ENCODE data around the gene KLHL29.

Gene KLHL29

DNA sequence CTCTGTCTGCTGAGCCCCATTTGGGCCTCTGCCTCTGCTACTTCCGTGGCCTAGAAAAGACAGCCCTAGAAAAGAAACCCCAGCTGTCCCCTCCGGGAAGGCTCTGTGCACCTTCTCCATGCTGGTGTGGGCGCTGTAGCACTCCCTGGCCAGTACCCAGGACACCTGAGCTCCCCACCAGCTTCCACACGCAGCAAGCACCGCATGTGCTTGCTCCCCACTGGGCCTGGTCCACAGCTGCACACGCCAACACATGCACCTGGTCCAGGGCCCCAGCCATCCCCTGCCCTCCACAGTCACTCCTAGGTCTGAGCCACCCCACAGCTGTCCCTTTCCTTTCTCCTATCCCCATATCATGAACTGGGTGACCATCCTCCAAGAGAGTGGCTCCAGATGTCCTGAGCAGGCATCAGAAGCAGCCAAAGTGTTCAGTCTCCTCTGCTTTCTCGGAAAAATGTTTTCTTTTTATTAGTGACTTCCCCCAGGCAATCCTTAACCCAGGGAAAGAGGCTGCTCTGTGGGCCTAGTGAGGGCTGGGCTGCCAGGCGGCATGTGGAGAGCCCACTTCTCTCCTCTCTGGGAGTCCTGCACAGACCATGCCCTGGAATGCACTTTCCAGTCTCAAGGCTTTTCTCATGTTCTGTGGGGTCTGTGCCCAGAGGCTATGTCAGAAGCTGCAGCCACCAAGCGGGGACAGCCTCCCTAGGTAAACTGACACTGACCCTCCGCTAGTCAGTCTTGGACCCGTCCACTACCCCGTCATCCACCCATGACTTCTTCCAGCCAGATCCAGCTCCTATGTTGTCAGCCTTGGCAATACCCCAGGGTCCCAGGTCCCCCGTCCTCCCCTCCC, 133.7 kb downstream of the KLHL29 start:
- no peak for DNase-seq

DNA sequence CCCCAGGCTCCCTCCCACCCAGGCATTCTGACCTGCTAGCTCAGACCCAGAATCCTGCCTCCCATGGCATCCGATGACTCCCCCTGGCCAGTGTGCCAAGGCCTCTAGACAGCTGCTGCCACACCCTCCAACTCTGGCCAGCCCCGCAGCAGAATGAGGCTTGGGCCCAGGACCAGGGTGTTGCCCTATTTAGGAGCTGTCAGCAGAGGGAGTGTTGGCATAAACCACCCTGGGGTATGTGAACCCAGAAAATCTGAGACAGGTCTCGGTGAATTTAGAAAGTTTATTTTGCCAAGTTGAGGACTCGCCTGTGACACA, 134.3 kb downstream of the KLHL29 start:
- DNase-seq: no peak

DNA sequence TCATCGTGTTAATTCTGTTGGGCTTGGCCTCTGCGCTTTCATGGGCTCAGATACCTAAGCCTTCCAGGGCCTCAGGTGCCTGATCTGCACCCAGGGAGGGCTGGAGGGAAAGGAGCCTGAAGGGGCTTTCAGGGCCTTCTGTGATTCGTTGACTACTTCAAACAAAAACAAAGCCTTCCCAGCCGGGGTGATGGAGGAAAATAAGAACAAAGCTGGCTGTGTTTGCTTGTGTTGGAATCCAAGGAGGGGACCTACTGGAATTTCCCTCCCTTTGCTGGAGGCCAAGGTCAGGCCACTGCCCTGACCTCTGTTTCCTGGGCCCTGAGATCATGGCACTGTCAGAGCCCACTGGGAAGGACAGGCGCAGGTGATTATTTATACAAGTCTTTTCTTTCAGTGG, 135.3 kb downstream of the KLHL29 start:
- no peak for DNase-seq

DNA sequence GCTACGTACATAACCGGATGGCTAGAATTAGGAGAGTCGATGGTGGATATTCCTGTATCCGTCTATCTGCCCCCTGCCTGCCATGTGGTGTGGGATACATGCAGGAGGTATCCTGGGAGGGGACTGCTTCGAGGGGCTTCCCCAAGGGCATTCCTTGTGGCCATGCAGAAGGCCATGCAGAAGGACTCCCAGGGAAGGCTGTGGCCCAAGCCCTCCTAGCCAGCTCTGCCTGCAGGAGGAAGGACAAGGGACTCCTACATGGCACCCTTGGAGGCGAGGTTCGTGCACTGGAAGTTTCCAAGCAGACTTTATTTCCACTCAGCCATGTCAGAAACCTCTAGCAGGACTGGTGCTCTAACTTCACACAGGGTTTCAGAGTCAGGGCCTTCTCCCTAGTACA, 136.1 kb downstream of the KLHL29 start:
- no peak for DNase-seq

DNA sequence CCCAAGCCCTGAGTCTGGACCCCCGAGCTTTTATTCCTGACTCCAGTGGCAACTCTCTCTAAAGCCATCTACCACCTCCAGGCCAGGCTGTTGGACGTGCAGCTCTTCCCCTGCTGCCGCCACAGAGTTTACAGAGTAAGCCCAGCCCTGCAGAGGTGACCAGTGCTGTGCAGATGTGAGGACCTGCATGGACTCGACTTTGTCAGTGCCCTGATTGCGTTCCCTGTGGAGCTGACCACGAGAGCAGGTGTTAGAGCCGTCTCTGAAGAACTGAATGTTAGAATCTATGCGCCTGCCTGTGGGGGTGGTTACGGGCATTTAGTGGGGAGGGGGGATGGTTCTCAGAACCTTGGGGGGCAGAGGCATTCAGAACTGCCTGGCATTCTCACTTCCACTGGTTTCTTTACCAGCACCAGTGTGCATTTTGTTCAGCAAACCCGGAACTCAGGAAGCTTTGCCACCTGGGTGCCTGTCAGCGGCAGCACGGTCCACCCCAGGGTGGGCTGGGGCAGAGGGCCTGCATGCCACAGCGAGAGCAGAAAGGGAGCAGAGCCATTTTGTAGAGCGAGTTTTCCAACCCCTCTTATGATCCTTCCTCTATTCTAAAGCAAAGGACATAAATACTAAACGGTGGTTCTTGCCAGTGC, 137.9 kb downstream of the KLHL29 start:
- DNase-seq: no peak

DNA sequence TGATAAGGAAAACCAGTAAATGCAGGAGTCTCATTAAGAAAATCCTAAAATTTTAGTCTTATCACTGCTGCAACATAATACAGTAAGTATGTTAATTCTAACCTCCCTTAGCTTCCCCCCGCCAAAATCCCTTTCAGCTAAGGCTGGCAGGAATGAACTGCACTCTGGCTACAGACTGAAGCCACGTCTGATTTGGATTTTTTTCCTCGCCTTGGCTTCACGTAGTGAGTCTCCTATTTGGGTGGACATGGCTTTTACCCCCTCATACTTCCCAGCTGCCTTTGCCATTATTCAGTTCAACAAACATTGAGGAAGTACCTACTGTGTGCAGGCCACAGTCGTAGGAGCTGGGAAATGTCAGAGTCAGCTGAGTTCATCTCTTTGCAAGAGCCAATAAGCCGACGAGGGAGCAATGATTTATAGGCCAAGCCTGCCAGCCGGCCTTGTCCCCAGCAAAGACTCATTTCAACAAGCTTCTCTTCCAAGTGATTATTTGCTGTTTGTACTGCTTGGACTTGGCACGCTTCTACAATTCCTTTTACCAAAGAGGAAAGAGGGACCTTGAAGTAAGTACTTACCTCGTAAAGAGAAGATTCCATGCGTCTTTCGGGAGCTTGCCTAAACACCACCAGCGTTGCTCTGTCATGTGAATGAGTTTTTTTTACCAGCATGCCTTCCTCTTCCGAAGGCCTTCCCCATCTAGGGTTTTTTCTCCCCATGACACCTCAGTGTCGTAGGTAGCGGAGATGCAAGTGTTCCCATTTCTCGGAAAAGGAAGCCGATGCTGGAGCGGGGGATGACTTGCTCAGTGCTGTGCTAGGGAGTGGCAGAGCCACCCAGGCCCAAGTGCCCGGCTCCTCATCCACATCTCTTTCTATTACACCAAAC, 138.6 kb downstream of the KLHL29 start:
- no peak for DNase-seq

DNA sequence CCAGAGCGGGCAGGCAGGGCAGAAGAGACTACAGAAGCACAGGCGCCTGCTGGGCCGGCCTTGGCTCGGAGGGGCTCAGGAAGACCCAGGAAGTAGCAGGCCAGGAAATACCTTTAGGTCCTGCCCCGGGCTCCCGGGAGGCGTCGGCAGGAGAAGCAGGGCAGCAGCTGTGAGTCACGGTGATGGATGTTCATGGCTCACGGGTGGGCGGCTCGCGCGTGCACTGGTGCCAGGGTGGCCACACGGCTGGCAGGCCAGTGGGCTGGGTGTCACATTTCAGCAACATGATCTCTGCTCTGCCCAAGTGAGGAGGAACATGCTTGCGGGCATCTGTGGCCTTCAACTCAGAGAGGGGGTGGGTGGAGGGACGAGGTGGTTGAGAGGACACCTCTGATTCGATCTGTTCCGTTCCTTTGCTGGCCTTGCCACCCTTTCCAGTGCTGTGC, 139.3 kb downstream of the KLHL29 start:
- no peak for DNase-seq

DNA sequence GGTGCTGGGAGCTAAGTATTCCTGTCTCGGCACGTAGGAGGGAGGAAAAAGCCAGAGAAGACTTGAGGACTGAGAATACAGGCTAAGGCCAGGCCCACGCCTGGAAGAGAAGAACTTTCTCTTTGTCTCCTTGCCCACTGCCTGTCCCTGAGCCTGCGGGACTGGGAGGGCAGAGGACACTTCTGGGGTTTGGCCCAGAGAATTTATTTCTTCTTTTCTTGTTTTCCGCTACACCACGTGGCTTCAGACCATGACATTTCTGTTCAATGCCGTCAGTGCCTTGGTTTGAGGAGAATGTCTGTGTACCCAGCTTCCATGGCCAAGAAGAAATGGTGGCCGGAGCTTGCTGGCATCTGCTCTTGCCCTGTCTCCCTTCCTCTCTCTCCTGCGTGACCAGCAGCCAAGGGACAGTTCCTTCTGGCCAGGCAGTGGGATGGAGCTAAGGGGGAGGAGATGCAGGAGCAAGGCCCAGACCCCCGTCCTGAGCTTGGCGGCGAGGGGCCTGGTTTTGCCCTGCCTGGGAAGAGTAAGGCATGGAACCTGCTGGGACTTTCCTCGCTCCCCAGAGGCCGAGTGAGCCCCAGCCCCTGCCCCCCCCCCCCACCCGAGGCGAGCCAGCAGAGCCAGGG, 140.3 kb downstream of the KLHL29 start:
- DNase-seq: no peak

DNA sequence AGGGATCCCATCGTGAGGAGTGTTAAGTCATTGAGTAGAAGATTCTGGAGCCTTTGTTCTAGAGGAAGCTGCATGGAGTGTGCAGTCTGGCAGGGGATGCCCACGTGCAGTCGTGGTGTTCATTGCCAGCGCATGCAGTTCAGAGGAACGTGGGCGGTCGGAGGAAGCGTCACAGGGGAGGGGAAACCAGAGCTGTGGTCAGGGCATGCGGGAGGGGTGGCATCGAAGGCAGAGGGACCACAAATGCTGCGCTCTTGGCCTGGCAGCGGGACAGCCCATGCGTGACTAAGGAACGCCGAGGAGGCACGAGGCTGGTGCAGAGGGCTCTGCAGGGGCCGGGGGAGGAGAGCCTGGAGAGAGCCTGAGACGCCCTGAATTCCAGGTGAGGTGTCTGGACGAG, 141.1 kb downstream of the KLHL29 start:
- peak; percentile 8 to 46 for DNase-seq

DNA sequence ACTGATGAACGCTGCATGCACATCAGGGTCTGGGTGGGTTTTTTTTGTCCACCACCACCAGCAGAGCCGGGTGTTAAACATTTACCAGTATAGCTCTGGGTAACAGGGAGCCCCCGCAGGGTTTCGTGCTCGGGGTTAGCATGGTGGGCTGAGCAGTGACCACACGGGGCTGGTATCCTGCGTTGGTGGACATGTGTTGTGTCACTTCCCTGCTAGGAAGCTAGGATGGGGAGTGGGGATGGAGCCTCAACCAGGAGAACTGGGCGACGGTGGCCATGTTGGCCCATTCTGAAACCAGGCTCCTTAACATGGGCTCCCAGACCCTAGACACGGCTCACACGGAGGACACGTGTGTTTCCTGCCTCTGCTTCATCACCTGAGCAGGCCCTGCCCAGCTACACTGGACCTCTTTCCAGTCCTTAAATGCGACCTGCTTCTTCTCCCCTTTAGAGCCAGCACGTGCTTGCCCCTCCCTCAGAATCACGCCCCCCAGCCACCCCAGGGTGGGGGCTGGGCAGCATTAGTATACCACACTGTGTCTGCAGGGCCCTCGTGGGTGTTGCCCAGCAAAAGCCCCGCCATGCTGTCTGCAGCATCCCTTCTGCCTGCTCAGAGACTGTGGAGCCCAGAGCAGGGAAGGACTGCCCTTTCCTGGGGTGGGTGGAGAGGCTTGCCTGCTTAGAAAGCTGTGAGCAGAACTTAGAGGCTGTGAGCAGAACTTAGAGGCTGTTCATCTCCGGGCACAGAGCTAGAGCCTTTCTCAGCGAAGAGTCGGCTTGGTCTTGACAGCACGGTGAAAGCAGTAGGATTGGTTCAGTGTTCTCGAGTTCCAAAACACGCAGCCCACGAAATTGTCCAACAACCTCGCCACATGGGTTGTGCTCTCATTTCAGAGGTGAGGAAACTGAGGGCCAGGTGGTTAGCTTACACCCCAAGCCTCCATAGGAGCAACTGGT, 142.1 kb downstream of the KLHL29 start:
- DNase-seq: no peak

DNA sequence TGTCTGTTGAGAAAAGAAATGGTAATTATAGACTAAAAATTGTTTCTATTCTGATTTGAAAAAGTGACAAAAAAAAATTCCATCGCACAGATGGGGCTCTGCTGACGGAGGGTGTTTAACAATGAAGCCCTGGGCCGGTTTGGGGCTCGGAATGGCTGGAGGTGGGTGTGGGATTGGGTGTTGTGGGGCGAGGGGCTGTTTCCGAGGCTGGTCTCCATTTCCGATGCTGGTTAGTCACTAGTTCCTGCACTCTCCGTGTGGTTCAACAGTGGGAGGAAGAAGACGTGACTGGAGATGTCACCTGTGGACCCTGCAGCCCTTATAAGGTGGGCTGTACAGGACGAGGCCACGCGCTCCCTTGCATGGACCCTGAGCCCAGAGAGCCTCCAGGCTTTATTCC, 143.2 kb downstream of the KLHL29 start:
- DNase-seq: no peak

DNA sequence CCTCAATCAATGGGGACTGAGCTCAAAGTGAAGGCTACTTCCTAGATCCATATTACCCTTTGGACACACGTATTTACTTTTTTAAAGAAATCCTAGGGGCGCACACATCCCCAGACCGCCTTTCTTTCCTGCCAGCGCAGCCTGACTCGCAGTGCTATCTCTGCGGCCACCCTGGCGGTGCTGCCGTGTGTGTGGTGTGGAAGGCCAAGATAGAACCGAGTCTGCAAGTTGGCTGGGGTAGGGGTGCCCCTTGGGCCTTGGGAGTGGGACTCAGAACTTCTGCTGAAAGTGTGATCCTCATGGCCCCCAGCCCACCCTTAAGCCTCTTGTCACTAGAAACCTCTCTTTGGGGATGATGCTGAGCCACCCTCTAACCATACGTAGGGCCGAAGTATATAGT, 143.7 kb downstream of the KLHL29 start:
- no peak for DNase-seq

DNA sequence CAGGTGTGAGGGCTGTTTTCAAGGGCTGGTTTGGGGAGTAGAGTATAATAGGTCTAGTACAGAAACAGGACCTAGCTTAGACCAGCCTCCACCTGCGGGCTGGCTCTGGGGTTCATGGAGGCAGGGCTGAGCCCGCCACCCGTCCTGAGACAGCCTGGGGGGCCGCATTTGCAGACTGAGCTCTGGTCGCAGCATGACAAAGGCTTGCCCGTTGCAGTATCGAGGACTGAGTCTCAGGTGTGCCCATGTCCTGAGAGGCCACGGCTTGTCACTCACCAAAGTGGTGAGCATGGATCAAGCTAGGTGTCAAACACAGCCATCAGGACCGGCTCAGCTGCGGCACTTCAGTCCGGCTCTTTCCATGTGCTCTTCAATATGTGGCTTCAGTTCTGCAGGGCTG, 144.7 kb downstream of the KLHL29 start:
- DNase-seq: no peak

DNA sequence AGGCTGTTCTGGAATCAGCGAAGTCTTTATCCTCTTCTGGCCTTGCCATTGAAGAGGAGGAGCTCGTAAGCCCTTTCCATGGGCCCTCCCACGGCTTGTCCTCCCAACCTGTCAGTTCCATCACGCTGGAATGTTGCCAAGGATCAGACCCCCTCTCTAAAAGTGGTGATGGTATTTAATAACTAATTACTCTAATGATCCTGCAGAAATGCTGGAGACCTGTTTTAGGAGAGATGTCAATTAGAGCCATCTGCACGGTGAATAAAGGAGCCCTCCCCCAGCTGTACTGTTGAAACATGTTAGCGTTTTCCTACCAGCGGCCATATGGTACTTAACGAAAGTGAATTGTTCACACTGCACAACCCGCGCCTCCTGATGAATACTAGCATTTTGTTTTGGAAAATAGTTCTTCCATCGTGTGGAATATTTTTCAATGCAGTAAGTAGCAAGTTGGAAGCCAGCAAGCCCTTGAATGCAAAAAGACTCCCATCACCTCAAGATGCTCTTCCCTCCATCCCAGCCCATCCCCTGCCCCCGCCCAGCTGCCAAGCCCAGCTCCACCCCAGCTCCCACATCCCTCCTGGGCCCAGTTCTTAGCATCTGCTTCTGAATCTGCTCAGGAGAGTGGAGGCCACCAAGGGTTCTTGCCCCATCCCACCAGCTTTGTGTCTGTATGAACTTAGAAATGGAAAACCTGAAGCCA, 145.4 kb downstream of the KLHL29 start:
- DNase-seq: no peak

DNA sequence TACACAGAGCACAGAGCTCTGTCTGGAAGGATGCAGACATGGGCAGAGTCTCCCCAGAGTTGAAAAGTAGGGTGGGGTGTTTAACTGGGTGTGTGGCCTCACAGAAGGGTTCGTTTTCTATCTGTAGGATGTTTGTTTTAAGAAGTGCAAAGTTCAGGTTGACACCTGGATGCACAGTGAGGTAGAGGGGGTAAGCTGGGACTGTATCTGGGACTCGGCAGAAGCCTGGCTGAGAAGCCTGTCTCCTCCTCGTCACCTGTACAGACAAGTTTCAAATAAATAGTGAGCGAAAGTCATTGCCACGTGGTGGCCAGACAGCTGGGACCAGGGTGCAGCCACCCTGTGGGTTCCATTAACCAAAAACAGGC, 145.9 kb downstream of the KLHL29 start:
- DNase-seq: no peak

DNA sequence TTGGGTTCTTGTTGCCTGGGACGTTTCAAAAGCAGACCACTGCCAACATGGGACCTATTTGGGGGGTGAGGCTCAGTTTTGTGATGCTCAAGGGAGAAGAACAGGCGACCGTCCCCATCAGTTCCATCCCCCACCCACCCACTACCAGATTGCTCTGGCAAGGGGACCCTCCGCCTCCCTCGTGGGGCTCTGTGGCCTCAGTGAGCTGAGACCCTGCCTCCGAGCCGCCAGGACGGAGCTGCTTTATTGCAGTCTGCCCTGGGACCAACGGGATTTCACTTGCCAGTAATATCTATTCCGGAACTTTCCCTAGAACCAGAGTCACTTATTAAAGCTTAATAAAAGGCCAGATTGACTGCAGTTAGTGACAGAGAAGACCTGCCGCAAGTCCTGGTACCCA, 146.3 kb downstream of the KLHL29 start:
- no peak for DNase-seq

DNA sequence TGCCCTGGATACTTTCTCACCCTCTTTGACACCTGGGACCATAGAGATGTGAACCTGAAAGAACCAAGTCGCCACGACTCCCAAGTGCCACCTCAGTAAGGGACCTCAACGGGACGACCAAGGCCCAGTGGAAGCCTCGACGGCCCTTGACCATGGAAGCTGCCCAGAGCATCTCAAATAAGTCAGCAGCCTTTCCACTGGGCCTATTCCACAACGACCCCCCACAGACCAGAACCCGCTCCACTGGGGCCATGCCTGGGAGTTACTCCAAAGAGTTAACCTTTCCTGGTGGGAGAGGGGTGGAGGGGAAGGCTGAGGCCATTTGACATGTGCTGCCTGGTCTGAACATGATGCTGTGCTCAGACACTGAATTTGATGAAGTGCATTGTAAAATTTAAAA, 146.9 kb downstream of the KLHL29 start:
- DNase-seq: no peak

DNA sequence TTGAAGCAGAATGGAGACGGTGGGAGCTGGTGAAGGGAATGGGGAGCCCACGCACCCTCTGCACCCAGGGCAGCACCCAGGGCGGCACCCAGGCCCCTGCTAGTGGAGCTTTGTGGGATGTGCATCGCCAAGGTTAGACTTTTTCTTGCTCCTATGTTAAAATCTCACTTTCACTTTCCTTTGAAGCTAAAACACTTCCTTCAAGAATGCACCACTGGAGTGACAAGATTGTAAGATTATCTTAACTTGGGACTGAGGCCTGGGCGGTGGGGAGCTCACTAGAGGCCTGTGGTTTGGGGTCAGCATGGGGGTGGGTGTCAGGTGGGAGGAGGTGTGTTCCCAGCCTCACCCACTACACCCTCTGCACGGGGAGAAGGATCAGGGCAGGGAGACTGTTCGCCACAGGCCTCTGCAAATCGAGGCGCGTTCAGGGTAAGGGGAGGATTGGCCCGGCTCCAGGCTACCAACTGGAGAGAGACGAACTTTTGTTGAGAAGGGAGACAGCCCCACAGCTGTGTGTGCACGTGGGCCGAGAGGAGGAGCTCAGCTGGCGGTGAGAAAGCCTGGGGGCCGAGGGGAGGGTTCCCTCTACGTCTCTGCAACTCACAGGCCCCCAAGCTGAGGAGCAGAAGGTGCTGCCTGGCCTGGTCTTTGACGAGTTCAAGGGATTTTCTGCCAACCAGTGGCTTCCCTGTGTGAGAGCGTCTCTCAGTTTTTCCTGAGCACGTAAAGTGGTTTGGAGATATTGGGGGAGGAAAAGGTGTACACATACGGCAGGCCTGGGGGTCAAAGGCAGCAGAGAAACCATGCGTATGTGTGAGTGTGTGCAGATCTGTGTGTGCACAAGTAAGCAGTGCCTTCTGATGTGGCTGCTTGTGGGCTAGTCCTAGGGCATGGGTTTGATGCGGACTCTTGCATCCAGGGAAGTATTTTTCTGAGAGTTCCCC, 147.7 kb downstream of the KLHL29 start:
- peak; percentile 11 to 25 for DNase-seq

DNA sequence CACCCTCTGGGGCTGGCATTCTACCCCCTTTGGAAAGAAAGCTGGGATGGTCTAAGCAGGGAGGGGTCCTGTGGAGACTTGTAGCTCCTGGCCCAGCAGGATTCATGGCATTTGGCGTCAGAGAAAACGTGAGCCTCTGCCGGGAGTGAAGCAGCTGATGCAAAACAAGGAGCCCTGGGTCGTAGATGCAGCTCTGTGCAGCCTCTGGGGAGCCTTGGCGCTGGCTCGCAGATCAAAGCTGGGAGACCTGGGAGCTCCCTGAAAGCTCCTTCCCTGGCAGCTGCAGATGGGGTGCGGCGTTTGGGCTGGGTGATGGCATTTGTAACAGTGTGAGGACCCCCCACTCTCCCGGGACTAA, 148.3 kb downstream of the KLHL29 start:
- no peak for DNase-seq

DNA sequence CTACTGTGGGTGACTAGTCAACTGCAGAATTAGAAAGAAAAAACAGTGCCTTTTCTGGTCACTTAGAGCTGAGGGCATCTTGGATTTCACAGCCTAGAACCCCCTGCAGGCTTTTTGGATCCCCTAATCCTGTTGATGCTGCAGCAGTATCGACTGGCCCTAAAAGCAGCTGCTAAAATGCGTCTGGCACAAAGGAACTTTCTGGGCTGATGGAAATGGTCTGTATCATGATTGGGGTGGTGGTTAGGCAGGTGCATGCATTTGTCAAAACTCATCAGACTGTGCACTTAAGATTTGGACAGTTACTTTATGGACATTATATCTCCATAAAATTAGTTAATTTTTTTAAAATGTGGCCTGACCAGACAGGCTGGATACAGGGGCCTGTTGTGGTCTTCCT, 149.8 kb downstream of the KLHL29 start:
- DNase-seq: no peak
